Measurements from ENCODE around the gene FSTL4. TPM values are rescaled to one million over a fixed set of nuclear protein-coding genes. Genes with fewer than 3 reads are reported as not detected.

Gene FSTL4
- polyA plus RNA-seq, 1 donor (not counting 4 experiments of a cell fraction or from before 2014, with no cell fraction given) = 1.7 TPM

DNA sequence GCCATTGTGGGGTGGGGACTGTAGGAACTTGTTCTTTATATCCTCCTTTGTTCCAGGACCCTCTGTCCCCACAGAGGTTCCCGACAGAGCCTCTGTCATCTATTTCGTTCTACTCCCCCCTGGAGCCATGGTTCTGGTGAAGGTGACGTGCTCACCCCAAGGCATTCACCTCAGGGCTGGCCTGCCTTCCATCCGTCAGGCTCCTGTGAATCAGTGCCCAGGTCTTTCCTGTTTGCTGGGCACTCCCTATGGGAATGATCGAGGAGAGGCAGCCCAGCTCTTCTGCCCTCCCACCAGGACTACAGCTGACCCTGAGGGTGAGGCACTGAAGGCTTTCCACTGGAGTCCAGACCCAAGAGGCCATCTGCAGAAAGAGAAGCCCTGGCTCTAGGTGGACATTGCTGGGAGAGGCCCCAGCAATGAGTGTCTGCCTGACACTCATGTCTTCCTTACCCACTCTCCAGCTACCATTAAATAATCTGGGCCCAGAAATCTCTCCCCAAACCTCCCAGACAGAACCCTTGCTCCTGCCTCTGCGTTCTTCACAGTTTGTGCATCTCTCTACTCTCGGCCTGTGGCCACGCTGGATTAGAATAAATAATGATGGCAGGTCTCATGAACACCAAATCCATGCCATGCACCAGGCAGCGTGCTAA lies 214.2 kb downstream of the FSTL4 start:
- no peaks in the 10 kb centered on the region for H3K9me3 ChIP-seq (ENCODE audit: control insufficient read depth, low read depth, low read length)
- H3K9ac ChIP-seq (ENCODE audit: control insufficient read depth, extremely low read depth, insufficient read depth, low read length) = no peak overlapping the region
- no peak overlapping the region for H2AFZ ChIP-seq (ENCODE audit: control insufficient read depth, low read length)
- H3K27me3 ChIP-seq (ENCODE audit: control insufficient read depth, extremely low read depth, insufficient read depth, low read length) = no peaks in the 10 kb centered on the region
- no peak overlapping the region for H3K4me3 ChIP-seq (ENCODE audit: control insufficient read depth in 2 of 3, extremely low read depth in 1 of 3, insufficient read depth in 2 of 3, low read depth in 1 of 3, low read length in 3 of 3)
- no peaks in the 10 kb centered on the region for H4K20me1 ChIP-seq (ENCODE audit: control insufficient read depth, extremely low read depth, insufficient read depth, low read length)
- H3K27ac ChIP-seq (ENCODE audit: control insufficient read depth, insufficient read depth, low read length) = no peak overlapping the region
- H3K9me1 ChIP-seq (ENCODE audit: control insufficient read depth, extremely low read depth, insufficient read depth, low read length) = no peaks in the 10 kb centered on the region
- no peak for DNase-seq (ENCODE audit: low read depth, low spot score)
- no peak for FAIRE-seq
- dilution Hi-C loops (cut with MboI; ENCODE audit: extremely low pct_ligation_motif_present, low sequenced_read_pairs) = no loop called here
- no peak overlapping the region for H3K4me2 ChIP-seq (ENCODE audit: control insufficient read depth, extremely low read depth, insufficient read depth, low read depth, low read length)
- no peaks in the 10 kb centered on the region for H3K36me3 ChIP-seq (ENCODE audit: control insufficient read depth in 2 of 2, extremely low read depth in 1 of 2, insufficient read depth in 2 of 2, low read length in 2 of 2)
- H3K79me2 ChIP-seq (ENCODE audit: control insufficient read depth, insufficient read depth, low read length) = no peaks in the 10 kb centered on the region
- TF ChIP-seq CTCF (optimal IDR thresholded peaks at IDR 0.05 in 1 of 3, IDR thresholded peaks at IDR 0.05 in 1 of 3, conservative IDR thresholded peaks at IDR 0.05 in 1 of 3; ENCODE audit: extremely low read depth in 1 of 3, insufficient read depth in 2 of 3, low read length in 3 of 3) (no peak), EZH2 (IDR thresholded peaks at IDR 0.05; ENCODE audit: low read length) (no peak)
- no peaks in the 10 kb centered on the region for H3K4me1 ChIP-seq (ENCODE audit: control insufficient read depth, extremely low read depth, insufficient read depth, low read length)

- dilution Hi-C loops (cut with MboI; ENCODE audit: extremely low pct_ligation_motif_present, low sequenced_read_pairs) = no loop called here
- no peak for DNase-seq (ENCODE audit: low read depth, low spot score)
- H2AFZ ChIP-seq (ENCODE audit: control insufficient read depth, low read length) = no peak overlapping the region
- H3K9me3 ChIP-seq (ENCODE audit: control insufficient read depth, low read depth, low read length) = no peaks in the 10 kb centered on the region
- no peaks in the 10 kb centered on the region for H4K20me1 ChIP-seq (ENCODE audit: control insufficient read depth, extremely low read depth, insufficient read depth, low read length)
- no peak overlapping the region for H3K9ac ChIP-seq (ENCODE audit: control insufficient read depth, extremely low read depth, insufficient read depth, low read length)
- H3K9me1 ChIP-seq (ENCODE audit: control insufficient read depth, extremely low read depth, insufficient read depth, low read length) = no peaks in the 10 kb centered on the region
- no peaks in the 10 kb centered on the region for H3K79me2 ChIP-seq (ENCODE audit: control insufficient read depth, insufficient read depth, low read length)
- H3K27ac ChIP-seq (ENCODE audit: control insufficient read depth, insufficient read depth, low read length) = no peak overlapping the region
- no peak for TF ChIP-seq EZH2 (IDR thresholded peaks at IDR 0.05; ENCODE audit: low read length)
- H3K4me3 ChIP-seq (ENCODE audit: control insufficient read depth in 2 of 3, extremely low read depth in 1 of 3, insufficient read depth in 2 of 3, low read depth in 1 of 3, low read length in 3 of 3) = no peak overlapping the region
- FAIRE-seq = no peak
- no peaks in the 10 kb centered on the region for H3K36me3 ChIP-seq (ENCODE audit: control insufficient read depth in 2 of 2, extremely low read depth in 1 of 2, insufficient read depth in 2 of 2, low read length in 2 of 2)
- H3K4me2 ChIP-seq (ENCODE audit: control insufficient read depth, extremely low read depth, insufficient read depth, low read depth, low read length) = no peak overlapping the region
- no peaks in the 10 kb centered on the region for H3K4me1 ChIP-seq (ENCODE audit: control insufficient read depth, extremely low read depth, insufficient read depth, low read length)
- no peaks in the 10 kb centered on the region for H3K27me3 ChIP-seq (ENCODE audit: control insufficient read depth, extremely low read depth, insufficient read depth, low read length)
These were observed 215.0 kb downstream of the FSTL4 start for GRCh38 chr5:133397348-133397747.

DNA sequence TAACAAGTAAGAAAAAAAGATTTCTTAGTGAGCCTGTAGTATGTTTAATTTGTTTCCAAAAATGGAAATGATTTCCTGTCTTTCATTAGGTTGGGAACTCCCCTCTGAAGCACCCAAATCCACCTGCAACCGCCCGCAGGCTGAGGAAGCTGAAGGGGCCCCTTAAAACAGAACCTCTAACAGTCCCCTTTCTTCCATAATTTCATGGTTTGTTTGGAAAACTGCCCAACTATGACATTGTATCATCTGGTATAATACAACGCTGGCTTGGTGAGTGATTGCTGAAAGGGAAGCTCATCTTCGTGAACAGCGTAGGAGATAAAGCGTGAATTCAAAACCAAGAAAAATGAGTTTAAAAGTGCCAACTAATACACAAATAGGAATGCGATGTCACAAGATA lies 215.5 kb downstream of the FSTL4 start:
- dilution Hi-C loops (cut with MboI; ENCODE audit: extremely low pct_ligation_motif_present, low sequenced_read_pairs) = no loop called here
- no peaks in the 10 kb centered on the region for H3K79me2 ChIP-seq (ENCODE audit: control insufficient read depth, insufficient read depth, low read length)
- H3K36me3 ChIP-seq (ENCODE audit: control insufficient read depth in 2 of 2, extremely low read depth in 1 of 2, insufficient read depth in 2 of 2, low read length in 2 of 2) = no peaks in the 10 kb centered on the region
- H3K9ac ChIP-seq (ENCODE audit: control insufficient read depth, extremely low read depth, insufficient read depth, low read length) = no peak overlapping the region
- no peak for TF ChIP-seq CTCF (optimal IDR thresholded peaks at IDR 0.05 in 1 of 3, IDR thresholded peaks at IDR 0.05 in 1 of 3, conservative IDR thresholded peaks at IDR 0.05 in 1 of 3; ENCODE audit: extremely low read depth in 1 of 3, insufficient read depth in 2 of 3, low read length in 3 of 3)
- TF ChIP-seq EZH2 (IDR thresholded peaks at IDR 0.05; ENCODE audit: low read length) = no peak
- H3K27ac ChIP-seq (ENCODE audit: control insufficient read depth, insufficient read depth, low read length) = no peak overlapping the region
- H3K9me3 ChIP-seq (ENCODE audit: control insufficient read depth, low read depth, low read length) = no peaks in the 10 kb centered on the region
- DNase-seq (ENCODE audit: low read depth, low spot score) = no peak
- H3K4me3 ChIP-seq (ENCODE audit: control insufficient read depth in 2 of 3, extremely low read depth in 1 of 3, insufficient read depth in 2 of 3, low read depth in 1 of 3, low read length in 3 of 3) = no peak overlapping the region
- no peaks in the 10 kb centered on the region for H3K27me3 ChIP-seq (ENCODE audit: control insufficient read depth, extremely low read depth, insufficient read depth, low read length)
- H3K4me1 ChIP-seq (ENCODE audit: control insufficient read depth, extremely low read depth, insufficient read depth, low read length) = no peaks in the 10 kb centered on the region
- H2AFZ ChIP-seq (ENCODE audit: control insufficient read depth, low read length) = no peak overlapping the region
- no peak for FAIRE-seq
- no peak overlapping the region for H3K4me2 ChIP-seq (ENCODE audit: control insufficient read depth, extremely low read depth, insufficient read depth, low read depth, low read length)
- H4K20me1 ChIP-seq (ENCODE audit: control insufficient read depth, extremely low read depth, insufficient read depth, low read length) = no peaks in the 10 kb centered on the region
- no peaks in the 10 kb centered on the region for H3K9me1 ChIP-seq (ENCODE audit: control insufficient read depth, extremely low read depth, insufficient read depth, low read length)

All from keratinocyte (primary cell).